HG03558 (cell line): ENCODE measurements around the gene FNBP1.

ENCODE experiments used
- ATAC-seq: cut with Tn5 transposase; IDR thresholded peaks from one replicate; pipeline ENCODE4 v1.9.1; 2021; ENCODE audit warnings: moderate number of reproducible peaks; ENCODE audit not compliant: unreplicated experiment; ENCODE audit errors: extremely low read depth

FNBP1 gene

DNA sequence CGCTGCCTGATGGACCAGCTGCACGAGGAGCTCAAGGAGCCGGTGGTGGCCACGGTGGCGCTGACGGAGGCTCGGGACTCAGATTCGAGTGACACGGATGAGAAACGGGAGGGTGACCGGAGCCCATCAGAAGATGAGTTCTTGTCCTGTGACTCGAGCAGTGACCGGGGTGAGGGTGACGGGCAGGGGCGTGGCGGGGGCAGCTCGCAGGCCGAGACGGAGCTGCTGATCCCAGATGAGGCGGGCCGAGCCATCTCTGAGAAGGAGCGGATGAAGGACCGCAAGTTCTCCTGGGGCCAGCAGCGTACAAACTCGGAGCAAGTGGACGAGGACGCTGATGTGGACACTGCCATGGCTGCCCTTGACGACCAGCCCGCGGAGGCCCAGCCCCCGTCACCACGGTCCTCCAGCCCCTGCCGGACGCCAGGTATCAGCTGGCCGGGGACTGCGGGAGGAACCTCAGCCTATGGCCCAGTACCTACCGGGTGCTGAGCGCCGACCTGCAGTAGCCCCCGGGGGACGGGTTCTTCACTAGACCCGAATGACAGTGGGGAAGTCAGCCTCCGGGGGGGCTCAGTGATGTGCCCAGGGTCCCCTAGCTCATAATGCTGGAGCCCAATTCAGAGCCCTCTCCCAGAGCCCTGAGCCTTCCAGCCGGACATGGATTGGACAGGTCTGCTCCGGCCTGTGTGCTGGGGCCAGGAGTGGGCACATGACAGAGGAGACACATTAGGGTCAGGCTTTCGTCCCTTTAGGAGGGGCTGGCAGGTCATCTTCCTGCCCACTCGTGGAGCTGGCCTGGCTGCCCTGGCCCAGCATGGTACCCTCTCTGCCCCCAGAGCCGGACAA lies 174.7 kb downstream of the FNBP1 start:
- no peak for ATAC-seq

DNA sequence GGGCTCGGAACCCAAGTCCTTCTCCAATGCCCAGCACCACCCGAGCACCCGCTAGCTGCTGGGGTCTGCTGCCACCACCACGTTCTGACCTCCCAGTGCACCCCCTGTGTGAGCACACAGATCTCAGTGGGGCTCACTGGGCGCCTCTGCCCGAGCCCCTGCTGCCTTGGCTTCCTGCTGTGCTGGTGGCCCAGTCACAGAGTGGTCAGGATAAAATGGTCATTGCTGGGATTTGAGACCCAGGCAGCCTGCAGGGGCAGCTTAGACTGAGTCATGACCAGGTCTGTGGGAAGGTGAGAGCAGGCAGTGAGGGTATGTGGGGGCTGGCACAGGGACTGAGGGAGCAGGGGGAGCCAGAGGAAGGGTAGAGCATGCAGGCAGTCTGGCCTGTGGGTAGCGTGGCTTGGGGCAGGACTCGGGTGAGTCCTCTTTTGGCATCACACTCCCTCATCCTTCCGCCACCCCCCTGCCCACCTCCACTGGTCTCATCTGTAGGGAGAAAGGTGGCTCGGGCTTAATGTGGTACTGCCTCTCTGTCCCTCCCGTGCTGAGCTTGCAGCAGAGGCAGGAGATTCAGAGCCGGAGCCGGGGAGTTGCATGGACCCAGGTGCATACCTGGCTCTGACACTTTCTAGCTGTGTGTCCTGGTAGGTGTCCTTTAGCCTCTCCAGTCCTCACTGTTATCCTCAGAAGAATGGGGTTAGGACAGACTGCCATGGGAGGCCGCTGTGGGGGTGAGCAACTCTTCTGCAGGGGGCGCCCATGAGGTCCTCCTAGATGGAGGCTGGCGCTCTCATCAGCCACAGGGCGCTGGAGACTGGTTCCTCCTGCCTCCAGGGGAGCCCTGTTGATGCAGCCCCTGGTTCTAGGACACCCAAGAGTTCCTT lies 175.6 kb downstream of the FNBP1 start:
- ATAC-seq = no peak

DNA sequence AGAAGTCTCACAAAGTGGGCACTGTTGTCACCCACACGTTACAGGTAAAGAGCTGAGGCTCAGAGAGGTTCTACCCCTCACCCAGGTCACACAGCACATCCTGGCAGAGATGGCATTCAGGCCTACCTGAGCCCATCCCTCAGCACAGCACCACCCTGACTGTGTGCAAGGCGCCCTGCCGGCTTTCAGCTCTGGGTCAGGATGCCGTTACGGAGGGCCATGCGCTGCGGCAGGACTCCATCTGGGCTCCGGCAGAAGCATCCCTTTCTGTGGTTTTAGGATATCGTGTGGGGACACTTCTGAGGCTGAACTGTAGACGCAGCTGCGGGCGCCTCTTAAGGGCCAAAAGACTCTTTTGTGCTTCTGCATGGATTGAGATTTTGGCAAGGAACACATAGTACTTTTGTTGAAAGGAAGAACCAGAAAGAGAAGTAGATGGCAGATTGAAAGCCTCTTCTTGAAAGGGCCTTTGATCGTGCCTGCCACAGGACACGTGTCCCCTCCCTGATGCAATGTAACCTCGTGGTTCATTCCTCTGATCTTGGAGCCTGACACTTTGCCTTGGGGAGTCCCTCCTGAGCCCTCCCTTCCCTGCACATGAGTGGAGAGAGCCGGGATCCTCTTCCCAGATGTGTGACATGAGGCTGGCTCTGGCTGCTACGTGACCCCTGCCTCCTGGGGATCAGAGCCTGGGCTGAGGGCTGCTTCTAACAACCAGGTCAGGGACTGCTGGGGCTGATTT lies 176.4 kb downstream of the FNBP1 start:
- no peak for ATAC-seq

DNA sequence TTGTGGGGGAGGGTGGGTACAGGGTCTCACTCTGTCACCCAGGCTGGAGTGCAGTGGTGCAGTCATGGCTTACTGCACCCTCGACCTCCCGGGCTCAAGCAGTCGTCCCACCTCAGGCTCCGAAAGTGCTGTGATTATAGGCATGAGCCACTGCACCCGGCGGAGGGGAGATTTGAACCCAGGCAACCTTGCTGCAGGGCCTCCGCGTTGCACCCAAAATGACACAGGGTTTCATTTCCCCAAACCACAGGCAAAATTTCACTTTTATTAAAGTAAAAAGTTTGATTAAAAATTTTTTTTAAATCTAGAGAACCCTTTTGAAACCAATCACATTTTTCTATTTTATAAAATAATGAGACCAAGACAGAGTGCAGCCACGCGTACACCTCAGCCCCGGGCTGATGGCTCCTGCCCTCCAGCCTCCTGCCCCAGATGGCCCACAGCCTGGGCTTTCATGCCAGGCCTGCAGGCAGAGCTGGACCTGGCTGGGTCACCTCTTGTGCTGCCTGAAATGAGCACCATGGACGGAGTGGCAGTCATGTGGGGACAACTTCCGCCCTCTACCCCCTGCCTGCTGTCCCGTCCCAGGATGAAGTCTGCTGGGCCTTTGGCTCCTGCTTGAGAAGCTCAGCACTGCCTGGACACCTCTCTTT lies 177.2 kb downstream of the FNBP1 start:
- no peak for ATAC-seq

DNA sequence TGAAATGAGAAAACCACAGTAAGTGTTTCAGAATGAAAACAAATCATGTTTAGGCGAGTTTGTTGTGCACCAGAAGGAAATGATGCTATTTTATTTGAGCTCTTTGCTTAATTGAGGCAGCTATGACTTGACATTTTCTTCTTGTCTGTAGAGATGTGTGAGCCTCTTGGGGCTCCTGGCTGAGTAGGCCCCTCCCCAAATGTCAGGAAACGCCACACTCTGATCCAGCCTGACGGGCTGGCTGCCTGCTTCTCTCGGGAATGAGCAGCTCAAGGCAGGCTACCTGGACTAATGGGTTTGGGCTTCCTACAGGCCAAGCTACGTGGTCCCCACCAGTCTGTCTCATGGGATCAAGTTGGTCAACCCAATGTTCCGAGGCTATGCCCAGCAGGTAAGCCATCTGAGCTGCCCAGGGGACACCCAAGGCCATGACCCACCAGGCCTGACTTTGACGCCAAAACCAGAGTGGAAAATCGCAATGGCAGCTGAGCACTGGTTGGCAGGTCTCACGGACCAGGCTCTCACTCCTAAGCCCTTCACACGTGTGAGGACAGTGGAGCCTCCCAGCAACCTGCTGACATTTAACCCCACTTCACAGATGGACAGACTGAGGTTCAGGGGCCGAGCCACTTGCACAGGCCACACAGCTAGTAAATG lies 177.9 kb downstream of the FNBP1 start:
- ATAC-seq = no peak

DNA sequence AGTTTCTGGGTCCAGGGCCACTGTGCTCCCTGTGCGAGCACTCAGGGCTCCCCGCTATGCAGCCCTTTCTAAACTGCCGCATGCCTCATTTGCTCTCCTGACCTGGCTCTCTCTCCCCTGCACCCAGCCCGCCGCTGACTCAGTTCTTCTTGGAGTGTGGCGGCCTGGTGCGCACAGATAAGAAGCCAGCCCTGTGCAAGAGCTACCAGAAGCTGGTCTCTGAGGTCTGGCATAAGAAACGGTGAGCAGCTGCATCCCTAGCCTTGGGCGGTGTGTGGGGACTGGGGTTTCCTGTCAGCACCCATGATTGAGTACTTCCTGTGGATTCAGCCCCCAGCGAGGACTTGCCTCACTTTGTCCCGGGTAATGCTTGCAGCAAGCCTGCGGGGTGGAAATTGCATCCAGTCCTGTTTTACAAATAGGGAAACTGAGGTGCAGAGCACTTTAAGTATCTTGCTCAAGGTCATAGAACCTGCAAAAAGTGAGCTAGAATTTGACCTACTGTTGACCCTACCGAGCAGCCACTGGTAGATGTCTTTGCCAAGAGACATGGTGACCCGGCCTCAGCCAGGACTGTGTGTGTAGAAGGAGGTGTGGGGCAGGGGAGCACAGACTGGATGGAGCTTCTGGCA lies 179.8 kb downstream of the FNBP1 start:
- ATAC-seq = no peak

DNA sequence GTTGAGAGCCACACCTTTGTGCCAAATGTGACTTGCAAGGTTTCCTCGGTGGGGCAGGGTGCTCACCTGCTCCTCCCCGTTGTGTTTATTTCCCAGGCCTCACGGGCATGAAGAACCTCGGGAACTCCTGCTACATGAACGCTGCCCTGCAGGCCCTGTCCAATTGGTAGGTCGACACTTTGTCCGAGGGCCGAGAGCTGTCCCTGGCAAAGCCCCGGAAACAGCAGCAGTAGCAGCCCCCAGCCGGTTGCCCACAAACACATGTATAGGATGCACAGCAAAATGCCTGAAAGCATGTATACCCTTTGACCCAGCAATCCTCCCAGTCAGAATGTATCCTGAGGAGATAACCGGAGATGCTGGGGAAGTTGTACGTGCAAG lies 181.6 kb downstream of the FNBP1 start:
- ATAC-seq = no peak

DNA sequence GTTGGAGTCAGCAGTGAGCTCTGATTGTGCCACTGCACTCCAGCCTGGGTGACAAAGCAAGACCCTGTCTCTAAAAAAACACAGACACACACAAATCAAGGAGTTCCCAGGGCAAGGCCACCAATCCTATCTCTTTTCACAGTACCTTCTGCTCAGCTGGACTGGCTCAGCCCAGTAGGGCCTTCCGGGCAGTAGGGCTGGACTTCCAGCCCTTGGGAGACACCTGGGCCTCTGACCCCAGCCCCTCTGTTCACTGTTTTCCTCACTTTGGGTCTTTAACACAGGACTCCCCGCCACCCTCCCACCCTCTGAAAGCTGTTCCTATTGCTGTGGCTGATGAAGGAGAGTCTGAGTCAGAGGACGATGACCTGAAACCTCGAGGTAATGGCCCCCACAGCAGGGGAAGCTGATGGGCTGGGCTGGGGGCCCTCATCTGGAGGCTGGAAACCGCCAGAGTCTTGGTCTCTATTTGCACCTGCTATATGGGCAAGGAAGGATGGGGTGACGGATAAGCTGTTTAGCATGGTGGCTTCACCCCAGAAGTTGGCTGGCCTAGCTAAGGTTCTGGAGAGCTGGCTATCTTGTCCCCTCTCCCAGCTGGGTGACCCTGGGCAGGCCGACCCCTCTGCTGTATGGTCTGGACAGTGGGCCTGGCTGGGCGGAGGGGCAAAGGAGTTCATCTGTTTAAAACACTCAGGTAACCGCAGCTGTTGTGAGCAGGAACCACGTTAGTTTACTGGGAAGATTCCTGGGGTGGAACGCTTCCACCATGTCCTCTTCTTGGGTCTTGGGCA lies 182.1 kb downstream of the FNBP1 start:
- ATAC-seq = no peak

DNA sequence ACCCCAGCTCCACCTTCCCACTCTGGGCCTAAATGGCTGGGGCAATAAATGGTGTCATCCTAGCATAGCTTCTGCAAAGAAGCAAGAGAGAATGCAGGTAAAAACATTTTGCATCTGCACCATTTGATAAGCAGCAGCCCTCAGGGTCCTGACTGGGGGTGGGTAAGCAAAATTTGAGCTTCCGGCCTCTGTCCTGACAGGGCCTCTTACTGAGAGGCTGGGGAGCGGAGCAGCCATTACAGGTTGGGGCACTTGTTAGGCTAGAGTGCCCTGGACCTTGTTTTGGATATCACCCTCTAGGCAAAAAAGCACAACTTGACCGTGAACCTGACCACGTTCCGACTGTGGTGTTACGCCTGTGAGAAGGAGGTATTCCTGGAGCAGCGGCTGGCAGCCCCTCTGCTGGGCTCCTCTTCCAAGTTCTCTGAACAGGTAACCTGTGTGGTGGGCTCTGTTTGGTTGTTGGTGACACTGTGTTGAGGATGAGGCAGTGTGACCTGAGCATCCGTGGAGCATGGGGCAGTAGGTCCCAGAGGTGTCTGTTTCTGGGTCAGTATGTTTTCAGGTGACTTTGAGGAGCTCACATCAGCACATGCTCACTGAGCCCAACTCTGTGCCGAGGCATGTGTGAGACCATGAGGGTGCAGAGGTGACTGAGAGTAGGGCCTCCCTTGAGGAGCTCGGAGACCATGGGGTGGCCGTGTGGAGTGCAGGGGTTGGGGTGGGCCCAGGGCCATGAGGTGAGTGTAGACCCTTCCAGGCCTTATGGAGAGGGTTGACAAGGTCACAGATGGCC lies 184.6 kb downstream of the FNBP1 start:
- ATAC-seq = no peak

DNA sequence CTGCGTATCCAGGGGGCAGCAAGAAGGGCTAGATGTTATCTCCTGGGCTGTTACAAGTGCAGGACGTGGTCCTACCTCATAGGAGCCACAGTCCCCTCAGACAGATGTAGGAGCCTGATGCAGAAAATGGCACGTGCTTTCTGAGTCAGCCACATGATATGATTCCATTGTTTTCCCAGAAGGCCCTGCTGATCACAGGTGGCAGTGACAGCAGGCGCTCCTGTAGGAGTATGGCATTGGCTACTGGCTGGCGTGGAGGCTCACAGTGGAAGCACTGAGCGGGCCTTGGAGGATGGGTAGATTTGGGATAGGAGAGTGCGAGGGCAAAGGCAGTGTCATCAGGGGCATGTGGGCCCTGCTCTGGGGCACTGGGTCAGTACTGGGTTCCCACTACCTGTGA lies 185.8 kb downstream of the FNBP1 start:
- no peak for ATAC-seq

DNA sequence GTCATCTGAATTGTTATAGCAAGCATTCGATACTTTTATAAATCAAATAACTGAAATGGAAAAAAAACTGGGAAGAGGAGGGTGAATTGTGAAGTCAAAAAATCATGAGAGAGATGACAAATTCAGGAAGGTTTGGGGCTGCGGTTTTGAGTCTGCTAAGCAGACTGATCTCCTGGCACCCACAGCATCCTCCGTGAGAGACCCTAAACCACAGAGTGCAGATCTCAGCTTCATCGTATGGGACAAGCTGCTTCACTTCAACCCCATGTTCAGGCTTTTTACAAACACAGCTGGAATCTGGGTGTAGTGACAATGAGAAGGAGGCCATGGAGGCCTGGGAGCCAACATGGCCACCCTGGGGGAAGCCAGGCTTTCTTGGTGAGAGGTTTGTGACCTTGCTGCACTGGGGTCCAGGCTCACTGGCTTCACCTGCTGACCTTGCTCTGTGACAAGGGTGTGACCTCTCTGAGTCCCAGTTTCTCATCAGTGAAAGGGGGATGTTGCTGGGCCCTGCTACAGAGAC lies 188.3 kb downstream of the FNBP1 start:
- no peak for ATAC-seq

DNA sequence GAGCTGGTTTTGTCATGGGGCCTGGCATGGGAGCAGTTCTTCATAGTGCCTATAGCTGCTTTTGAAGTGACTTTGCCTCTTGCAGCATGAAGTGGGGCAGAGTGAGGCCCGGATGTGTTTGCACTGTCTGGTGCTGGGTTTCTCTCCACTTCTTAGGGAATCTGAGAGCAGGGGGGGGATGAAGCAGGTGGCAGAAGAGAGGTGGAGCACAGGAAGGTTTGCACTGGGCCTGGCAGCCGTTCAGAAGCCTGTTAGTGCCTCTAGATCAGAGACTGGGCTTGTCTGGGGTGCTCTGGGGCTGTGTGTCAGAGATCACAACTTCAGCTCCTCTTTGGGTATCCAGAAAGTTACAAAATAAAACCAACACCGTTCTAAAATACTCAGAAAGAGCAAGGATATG lies 189.4 kb downstream of the FNBP1 start:
- no peak for ATAC-seq

DNA sequence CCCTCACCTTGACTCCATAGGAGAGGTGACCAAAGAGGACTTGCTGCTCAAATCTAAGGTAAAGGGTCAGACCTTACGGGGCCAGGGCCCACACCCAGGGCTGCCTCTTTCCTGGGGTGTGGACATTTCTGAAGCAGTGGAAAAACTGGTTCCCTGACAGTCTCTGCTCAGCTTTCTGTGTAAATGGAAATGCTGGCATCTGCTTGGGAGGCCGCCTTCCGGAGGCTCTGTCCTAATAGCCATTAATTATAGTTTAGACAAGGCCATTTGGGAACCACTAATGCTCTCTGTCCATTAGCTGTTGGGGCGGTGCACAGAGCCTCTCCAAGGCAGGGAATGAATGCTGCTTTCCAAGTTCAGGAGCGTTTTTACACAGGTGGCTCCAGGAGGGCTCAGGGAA lies 190.4 kb downstream of the FNBP1 start:
- no peak for ATAC-seq

DNA sequence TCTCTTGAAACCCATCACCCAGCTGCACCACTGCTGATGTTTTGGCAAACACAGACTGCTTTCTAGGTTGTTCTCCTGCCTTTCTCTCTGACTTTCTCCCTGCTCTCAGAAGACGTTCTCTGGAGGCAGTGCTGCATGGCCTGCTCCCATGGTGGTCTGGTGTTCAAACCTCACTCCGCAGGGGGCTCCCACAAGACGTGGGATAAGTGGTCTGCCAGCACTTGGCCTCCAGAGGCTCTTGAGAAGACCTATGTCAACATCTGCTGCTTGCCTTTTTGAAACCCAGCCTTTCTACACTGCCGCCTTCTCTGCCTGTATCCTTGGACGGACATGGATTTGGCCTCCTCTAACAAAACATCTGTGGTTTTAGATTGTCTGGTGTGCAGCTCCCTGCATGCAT lies 191.2 kb downstream of the FNBP1 start:
- ATAC-seq = no peak

DNA sequence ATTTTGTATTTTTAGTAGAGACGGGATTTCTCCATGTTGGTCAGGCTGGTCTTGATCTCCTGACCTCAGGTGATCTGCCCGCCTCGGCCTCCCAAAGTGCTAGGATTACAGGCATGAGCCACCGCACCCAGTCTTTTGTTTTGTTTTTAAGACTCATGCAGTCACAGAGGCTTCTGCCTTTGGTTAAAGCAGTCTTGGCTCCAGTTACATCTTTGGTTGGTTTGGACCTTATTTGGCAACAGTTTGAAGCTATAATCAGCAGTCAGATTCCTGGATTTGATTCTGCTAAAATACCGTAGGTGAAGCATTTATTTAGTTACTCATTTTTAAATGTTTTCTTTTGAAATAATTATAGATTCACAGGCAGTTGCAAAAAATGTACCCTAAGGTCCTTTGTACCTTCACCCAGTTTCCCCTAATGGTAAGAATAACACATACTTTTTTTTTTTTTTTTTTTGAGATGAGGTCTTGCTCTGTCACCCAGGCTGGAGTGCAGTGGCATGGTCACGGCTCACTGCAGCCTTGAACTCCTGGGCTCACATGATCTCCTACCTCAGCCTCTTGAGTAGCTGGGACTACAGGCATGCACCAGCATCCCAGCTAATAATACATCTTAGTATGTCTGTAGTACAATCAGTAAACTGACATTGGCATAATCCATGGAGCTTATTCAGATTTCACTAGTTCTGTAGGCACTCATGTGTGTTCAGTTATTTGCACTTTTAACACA lies 192.0 kb downstream of the FNBP1 start:
- no peak for ATAC-seq

DNA sequence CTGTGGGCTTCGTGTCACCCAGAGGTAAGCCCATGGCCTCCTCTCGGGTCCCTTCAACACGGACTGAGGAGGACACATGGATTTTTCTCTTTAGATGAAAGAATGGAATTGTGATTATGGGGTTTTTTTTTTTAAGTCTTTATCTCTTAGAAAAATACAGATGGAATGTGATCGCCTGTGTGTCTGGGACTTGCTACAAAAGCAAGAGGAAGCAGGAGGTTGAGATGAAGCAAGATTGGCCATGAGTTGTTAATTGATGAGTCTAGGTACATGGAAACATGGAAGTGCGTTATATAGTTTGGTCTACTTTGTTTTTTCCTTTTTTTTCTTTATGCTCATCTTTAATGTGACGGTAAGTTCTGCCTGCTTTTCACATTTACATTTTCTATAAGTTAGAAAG lies 193.1 kb downstream of the FNBP1 start:
- ATAC-seq = no peak
